ENCODE measurements around the gene CALCOCO2. TPM values are rescaled to one million over a fixed set of nuclear protein-coding genes. Genes with fewer than 3 reads are reported as not detected.

Gene CALCOCO2
- total and polyA plus RNA-seq, 2 of the 13 experiments (the other 11 are each of a cell fraction or from before 2014, with no cell fraction given), result 72.9 to 111 TPM

DNA sequence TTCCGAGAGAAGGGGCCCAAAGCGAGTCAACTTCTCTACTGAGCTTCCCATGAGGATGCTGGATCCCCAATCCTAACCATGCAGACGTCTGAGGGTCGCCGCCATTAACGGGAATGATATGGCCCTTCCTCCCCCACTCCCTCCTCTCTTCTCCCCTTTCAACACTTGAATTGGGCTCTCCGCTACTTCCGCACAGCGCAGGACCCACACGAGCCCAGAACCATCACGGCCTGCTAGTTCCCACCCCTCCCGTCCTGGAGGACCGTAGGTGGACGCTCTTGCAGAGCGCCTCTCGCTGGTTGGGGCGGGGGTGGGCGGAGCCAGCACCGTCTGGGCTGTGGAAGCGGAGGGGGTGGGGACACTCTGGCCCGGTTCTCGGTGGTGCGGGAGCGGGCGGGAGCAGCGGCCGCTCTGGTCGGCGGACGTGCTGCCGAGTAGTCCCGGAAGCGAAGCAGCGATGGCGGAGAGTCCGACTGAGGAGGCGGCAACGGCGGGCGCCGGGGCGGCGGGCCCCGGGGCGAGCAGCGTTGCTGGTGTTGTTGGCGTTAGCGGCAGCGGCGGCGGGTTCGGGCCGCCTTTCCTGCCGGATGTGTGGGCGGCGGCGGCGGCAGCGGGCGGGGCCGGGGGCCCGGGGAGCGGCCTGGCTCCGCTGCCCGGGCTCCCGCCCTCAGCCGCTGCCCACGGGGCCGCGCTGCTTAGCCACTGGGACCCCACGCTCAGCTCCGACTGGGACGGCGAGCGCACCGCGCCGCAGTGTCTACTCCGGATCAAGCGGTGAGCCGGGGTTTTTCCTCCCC, 77.4 kb downstream of the CALCOCO2 start, which contains the start of gene UBE2Z (continued):
- TF ChIP-seq ZNF230 (CRISPR knock-in tag; IDR thresholded peaks at IDR 0.05) (peak; percentile 87; the same call in 1 of the 2 replicates), ARNTL (CRISPR knock-in tag; IDR thresholded peaks at IDR 0.05) (peak; percentile 80), ZNF75D (CRISPR knock-in tag; IDR thresholded peaks at IDR 0.05; ENCODE audit: borderline replicate concordance) (peak; percentile 88; the same call in 1 of the 2 replicates), SIN3B (IDR thresholded peaks at IDR 0.05; ENCODE audit: low read length) (peak; percentile 48), POLR2AphosphoS5 (IDR thresholded peaks at IDR 0.05; ENCODE audit: low read depth, low read length) (peak; percentile 97), BCL6 (CRISPR knock-in tag; IDR thresholded peaks at IDR 0.05) (peak; percentile 84), ZBTB8A (CRISPR knock-in tag; IDR thresholded peaks at IDR 0.05; ENCODE audit: borderline replicate concordance, low read depth) (no peak), RAD21 (CRISPR knock-in tag; IDR thresholded peaks at IDR 0.05) (peak; percentile 49; the same call in 1 of the 2 replicates)
- TF ChIP-seq, protein P1, sequence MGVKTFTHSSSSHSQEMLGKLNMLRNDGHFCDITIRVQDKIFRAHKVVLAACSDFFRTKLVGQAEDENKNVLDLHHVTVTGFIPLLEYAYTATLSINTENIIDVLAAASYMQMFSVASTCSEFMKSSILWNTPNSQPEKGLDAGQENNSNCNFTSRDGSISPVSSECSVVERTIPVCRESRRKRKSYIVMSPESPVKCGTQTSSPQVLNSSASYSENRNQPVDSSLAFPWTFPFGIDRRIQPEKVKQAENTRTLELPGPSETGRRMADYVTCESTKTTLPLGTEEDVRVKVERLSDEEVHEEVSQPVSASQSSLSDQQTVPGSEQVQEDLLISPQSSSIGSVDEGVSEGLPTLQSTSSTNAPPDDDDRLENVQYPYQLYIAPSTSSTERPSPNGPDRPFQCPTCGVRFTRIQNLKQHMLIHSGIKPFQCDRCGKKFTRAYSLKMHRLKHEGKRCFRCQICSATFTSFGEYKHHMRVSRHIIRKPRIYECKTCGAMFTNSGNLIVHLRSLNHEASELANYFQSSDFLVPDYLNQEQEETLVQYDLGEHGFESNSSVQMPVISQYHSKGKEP (CRISPR knock-in tag; IDR thresholded peaks at IDR 0.05), result peak; percentile 68; the same call in 1 of the 2 replicates
- TF ChIP-seq, protein P2, sequence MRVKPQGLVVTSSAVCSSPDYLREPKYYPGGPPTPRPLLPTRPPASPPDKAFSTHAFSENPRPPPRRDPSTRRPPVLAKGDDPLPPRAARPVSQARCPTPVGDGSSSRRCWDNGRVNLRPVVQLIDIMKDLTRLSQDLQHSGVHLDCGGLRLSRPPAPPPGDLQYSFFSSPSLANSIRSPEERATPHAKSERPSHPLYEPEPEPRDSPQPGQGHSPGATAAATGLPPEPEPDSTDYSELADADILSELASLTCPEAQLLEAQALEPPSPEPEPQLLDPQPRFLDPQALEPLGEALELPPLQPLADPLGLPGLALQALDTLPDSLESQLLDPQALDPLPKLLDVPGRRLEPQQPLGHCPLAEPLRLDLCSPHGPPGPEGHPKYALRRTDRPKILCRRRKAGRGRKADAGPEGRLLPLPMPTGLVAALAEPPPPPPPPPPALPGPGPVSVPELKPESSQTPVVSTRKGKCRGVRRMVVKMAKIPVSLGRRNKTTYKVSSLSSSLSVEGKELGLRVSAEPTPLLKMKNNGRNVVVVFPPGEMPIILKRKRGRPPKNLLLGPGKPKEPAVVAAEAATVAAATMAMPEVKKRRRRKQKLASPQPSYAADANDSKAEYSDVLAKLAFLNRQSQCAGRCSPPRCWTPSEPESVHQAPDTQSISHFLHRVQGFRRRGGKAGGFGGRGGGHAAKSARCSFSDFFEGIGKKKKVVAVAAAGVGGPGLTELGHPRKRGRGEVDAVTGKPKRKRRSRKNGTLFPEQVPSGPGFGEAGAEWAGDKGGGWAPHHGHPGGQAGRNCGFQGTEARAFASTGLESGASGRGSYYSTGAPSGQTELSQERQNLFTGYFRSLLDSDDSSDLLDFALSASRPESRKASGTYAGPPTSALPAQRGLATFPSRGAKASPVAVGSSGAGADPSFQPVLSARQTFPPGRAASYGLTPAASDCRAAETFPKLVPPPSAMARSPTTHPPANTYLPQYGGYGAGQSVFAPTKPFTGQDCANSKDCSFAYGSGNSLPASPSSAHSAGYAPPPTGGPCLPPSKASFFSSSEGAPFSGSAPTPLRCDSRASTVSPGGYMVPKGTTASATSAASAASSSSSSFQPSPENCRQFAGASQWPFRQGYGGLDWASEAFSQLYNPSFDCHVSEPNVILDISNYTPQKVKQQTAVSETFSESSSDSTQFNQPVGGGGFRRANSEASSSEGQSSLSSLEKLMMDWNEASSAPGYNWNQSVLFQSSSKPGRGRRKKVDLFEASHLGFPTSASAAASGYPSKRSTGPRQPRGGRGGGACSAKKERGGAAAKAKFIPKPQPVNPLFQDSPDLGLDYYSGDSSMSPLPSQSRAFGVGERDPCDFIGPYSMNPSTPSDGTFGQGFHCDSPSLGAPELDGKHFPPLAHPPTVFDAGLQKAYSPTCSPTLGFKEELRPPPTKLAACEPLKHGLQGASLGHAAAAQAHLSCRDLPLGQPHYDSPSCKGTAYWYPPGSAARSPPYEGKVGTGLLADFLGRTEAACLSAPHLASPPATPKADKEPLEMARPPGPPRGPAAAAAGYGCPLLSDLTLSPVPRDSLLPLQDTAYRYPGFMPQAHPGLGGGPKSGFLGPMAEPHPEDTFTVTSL (CRISPR knock-in tag; IDR thresholded peaks at IDR 0.05; ENCODE audit: borderline replicate concordance), result no peak
- TF ChIP-seq, protein P3, sequence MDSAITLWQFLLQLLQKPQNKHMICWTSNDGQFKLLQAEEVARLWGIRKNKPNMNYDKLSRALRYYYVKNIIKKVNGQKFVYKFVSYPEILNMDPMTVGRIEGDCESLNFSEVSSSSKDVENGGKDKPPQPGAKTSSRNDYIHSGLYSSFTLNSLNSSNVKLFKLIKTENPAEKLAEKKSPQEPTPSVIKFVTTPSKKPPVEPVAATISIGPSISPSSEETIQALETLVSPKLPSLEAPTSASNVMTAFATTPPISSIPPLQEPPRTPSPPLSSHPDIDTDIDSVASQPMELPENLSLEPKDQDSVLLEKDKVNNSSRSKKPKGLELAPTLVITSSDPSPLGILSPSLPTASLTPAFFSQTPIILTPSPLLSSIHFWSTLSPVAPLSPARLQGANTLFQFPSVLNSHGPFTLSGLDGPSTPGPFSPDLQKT (CRISPR knock-in tag; IDR thresholded peaks at IDR 0.05; ENCODE audit: borderline replicate concordance), result no peak
- TF ChIP-seq, protein P4, sequence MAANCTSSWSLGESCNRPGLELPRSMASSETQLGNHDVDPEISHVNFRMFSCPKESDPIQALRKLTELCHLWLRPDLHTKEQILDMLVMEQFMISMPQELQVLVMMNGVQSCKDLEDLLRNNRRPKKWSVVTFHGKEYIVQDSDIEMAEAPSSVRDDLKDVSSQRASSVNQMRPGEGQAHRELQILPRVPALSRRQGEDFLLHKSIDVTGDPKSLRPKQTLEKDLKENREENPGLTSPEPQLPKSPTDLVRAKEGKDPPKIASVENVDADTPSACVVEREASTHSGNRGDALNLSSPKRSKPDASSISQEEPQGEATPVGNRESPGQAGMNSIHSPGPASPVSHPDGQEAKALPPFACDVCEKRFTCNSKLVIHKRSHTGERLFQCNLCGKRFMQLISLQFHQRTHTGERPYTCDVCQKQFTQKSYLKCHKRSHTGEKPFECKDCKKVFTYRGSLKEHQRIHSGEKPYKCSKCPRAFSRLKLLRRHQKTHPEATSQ (CRISPR knock-in tag; IDR thresholded peaks at IDR 0.05; ENCODE audit: borderline replicate concordance), result 0 out of 2 replicates have a peak, but pooled peaks have one; percentile 54
